ENCODE results near the gene SORCS3.

SORCS3 gene

GRCh38 chr10:104925232-104925851 lies 284.3 kb downstream of the SORCS3 start:
- peak in 1 of 2 donors; percentile 4 for DNase-seq

DNA sequence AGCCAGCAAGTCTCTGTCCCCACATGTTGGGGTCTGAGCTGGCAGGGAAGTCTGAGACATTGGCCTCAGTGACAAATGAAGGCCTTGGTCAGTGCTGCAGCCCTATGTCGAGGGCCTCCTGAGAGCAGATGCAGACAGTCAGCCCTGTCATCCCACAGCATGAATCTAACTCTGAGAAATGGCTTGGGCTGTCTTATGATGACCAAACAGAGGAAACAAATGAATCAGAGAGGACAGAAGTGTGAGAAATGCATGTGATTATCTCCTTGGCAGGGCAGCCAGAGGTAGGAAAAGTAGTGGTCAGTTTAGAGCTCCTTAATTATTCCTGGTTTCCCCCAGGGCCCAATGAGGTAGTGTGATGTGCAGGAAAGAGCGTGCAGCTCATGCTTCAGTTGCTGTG lies 287.6 kb downstream of the SORCS3 start:
- no peak for DNase-seq

DNA sequence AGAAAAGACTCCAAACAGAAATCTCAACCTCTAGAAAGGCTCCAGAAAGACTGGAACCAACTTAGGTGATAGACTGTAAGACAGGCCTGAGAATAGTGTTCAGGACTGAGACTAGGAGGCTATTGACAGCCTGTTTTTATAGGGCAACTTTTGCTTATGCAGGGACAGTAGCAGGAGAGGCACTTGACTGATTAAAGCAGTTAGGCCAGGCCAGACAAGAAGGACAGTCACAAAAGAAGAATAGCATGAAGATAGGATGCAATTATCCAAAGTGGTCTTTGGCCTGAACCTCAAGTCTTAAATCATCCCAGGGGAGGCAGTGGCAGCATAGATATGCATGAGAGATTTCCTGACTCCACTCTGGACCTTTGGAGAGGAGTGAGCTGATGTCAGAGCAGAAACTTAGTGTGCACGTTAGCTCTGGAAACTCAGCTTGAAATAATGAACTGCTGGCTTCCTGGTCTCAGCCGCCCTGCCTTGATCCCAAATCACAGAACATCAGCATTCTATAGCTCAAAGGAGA lies 290.6 kb downstream of the SORCS3 start:
- DNase-seq, result no peak

DNA sequence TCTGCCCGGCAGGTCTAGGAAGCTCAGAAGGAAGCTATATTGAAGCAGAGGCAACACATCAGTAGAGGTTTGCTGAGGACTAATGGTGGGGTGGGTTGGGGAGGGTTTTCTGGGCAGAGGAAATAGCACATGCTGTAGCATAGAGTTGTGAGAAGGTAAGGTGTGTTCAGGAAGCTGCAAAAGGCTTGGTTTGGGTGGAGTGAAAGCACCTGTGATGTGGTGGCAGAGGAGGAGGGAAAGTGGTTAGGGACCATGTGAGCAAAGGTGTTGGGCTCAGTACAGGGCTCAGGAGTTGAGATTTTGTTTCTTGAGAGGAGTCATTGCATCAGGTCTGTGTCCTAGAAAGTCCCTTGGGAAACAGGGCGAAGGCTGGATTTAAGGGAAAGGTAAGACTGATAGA lies 294.6 kb downstream of the SORCS3 start:
- no peak for DNase-seq

GRCh38 chr10:104937567-104937966 lies 296.5 kb downstream of the SORCS3 start:
- DNase-seq, result no peak

- DNase-seq, result no peak
These were observed 296.9 kb downstream of the SORCS3 start for GRCh38 chr10:104938031-104938430.

DNA sequence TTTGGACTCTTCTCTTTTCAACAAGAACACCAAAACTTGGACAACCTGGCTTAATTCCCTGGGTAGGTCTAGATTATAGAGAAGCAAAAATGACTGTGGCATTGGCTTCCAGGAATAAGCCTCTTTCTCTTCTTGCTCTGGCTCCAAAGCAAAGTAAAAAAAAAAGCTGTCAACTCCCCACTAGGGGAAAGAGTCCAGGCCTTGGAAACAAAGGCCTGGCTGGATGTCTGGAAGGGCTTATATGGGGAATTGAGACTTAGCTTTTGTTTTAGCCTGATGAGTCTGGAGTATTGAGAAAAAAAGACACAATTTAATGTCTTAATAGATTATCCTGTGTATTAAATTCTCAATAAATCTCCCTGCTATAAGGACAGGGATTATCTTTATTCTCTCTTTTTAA lies 300.6 kb downstream of the SORCS3 start:
- no peak for DNase-seq

- DNase-seq, result no peak
These were observed 306.2 kb downstream of the SORCS3 start for GRCh38 chr10:104947314-104947713.

- no peak for DNase-seq
These were observed 316.2 kb downstream of the SORCS3 start for GRCh38 chr10:104957178-104957841.

DNA sequence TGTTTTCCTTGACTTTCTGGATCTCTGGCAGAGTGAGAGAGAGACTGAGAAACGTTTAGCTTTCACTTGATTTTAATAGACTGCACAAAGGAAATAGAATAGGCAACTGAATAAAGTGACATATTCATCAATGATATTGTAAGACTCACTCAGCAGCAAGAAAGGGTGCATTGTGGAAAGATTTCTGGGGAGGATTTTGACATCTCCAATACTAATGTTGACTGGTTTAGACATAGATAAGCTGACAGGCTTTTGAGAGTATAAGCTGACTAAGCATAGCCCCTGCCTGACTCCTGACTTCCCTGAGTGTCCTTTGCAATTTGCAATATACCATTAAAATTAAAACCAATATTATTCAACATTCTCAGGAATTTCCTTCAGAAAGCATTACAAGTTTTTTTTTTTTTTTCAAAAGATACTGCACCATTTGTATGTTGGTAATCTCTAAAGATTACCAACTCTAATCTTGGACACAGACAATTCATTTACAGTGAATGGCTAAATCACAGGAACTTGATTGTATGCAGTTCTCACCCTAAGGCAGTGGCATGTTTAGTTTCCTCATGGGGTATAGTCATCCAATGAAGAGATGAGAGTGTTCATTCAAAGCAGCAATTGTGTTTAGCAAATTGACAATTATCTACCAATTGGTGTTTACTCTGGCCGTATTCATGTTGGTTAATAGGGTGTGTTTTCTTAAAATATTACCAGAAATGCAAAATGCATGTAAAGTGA lies 325.6 kb downstream of the SORCS3 start:
- no peak for DNase-seq

GRCh38 chr10:104980368-104980767 lies 339.3 kb downstream of the SORCS3 start:
- no peak for DNase-seq

- DNase-seq, result no peak
These were observed 340.9 kb downstream of the SORCS3 start for GRCh38 chr10:104981995-104982394.

- no peak for DNase-seq
These were observed 347.6 kb downstream of the SORCS3 start for GRCh38 chr10:104988686-104989085.

DNA sequence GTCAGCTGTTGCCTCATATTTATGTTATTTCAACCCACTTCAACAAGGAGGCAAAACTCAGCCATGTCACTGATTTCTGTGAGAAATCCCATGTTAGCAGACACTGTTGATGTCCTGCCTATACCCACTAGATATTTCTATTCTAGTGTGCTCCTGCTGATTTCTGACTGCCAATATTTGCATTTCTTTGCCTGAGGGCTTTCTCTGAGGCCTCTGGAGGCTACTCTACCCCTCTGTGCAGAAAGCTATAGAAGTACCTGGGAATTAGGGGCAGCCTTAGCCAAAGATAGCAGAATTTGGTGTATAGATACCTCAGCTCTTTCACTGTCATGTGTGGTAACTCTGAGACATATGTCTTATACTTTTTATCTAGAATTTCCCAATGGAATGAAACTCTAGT lies 348.8 kb downstream of the SORCS3 start:
- DNase-seq, result no peak

DNA sequence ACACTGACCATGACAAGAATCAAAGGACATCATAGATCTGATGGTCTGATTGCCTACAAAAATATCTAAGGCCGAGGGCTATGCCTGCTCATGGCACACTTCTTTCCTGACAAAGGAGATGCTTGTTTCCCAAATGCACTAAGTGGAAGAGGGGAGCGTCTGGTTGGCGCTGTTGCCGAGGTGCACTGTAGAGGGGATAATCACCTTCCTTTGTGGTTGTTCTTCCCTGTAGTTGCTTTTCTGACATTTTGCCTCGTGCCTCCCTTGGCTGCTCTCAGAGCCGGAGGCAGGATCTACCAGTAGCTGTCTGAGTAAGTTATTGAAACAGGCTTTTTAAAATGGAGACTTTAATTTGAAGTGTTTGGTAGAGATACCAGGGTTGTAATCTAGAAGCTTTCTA lies 352.0 kb downstream of the SORCS3 start:
- DNase-seq, result no peak

- no peak for DNase-seq
These were observed 360.2 kb downstream of the SORCS3 start for GRCh38 chr10:105001269-105001668.

DNA sequence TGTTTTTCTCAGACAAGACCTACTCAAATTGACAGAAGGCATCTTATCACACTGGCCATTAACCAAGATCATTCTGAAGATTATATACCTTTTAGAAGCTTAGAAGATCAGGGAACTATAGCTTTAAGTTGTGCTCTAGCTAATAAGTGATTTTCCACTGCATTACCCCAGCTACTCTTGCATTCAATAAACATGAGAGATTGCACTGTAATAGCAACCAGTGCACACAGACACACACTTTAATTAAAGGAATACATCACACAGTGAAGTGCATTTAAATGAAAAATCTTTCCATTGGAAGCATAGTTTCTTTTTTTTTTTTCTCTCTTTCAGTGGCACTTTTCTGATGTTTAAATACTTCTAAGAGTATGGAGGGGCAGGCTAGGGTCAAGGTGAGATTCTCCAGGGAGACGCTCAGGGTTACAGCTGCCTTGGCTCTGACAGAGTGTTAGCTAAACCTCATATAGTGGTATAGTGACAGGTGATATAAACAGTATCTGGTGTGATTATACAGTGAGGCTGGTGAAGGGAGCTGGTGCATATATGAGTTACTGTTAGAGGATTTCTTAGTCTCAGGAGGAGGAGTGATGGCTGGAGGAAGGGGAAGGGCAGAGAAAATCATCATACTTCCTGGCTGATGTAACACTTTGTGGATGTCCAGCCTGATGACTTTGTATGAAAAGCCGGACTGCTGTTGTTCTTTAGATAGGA lies 369.5 kb downstream of the SORCS3 start:
- no peak for DNase-seq

DNA sequence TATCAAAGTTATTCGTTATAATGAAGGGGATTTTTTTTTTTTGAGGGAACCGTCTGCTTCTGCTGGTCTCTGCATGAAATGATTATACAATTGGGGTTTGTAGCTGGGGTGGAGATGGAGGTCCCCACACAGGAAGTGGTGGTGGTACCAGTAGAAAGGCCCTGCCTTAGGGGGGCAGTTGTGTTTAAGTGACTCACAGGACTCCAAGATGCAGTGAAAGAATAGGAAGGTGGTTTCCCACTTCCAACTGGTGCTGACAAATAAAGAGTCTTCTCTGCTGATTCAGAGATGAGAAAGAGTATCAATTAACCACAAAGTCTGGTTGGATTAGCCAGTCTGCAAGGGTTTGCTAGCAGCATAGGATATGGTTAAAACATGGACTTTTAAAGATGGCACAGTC lies 376.0 kb downstream of the SORCS3 start:
- no peak for DNase-seq

DNA sequence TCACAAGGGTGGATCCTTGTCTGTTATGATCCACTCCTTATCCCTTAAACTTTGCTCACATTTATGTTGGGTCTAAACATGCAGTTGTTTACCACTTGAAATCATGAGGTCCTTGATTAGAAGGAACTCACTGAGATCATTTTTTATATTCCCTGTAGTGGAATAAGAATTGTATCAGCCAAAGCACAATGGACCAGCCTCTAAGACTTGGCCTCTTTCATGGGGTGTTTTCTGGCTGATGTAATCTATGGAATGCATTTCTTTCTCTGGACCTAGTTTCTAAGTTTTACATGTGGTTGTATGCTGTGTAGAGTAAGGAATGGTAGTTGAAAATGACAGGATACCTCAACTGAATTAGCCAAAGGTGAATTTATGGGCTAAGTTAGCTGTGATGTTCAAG lies 376.6 kb downstream of the SORCS3 start:
- DNase-seq, result no peak

DNA sequence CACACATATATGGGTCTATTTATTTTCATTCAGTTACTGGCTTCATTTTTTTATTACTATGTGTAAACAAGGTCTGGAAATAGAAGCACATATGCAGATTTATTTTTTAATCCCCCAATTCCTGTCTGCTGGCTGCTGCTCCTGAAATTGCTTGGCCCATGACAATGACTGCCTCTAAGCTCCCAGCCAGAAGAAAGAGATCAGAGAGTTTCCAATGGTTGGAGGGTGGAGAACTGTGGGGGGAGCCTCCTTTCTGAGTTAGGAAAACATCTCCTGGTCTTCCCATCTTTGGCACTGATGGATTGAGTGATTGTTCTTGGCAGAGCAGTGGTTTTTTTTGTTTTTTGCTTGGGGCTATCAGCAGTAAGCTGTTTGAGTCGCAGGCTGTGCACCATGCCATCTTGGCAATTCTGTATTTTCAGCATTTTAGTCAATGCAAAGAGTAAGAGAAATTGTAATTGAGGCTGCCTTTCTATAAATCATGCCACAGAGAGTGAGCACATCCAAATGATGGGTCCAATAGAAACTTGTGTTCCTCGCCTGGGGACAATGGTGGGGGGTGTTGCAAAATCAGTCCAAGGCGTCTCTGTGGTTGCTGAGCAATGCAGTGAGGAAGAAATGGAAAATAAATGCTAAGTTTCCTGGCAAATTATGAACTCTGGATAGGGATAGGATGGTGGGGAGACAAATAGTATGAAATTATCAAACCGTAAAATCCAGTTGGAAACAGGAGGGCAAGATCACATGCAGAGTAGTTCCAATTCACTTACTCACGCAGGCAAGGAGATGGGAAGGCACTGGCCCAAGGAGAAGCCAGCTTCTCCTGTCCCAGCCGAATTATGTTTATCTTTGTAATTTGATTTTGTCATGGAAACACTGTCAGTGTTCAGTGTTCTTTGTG lies 382.4 kb downstream of the SORCS3 start:
- DNase-seq, result no peak

DNA sequence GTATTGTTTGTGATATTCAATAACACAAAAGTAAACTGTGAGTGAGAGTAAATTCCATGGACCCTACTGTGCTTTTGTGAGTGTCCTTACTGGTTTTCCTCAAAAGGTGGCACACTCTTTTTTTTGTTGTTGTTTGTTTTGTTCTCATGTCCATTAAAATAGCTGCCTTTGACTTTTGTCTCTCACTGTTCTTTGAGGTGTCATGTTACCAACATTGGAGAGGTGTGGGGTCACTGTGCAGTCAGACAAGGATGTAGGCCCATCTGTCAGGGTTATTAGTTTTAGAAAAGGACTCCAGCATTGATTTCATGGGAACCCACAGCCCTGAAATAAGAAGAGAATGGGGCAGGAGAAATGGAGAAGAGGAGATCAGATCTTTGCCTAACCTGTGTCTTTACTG lies 383.1 kb downstream of the SORCS3 start:
- no peak for DNase-seq

DNA sequence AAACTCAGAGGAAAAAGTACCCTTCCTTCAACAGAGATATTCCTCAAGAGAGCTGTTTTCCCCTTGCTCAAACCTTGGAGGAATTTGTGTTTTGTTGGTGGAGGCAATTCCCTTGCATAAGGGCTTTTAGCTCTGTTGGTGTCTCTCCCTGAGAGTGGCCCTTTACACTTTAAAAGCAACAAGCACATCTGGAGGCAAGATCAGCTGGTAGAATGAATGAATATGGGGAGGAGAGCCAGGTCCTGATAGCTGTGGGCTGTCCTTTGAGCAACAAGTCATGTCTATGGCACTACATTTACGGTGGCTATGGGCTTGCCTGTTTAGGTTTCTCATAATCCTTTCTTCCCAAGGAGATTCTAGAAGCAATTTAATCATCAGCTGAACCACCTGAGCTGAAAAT lies 384.0 kb downstream of the SORCS3 start:
- DNase-seq, result no peak
